GM18909 (cell line): Measurements from ENCODE around the gene EXD3.
A peak's percentile ranks its signal among the peaks of the same experiment; 100 is the strongest.
"Not testable (repeated sequence)": the region's sequence is repeated elsewhere in the genome, so short reads cannot be mapped to it uniquely, and the experiment has no call there.

Experiments
- ATAC-seq: cut with Tn5 transposase; IDR thresholded peaks from one replicate; pipeline ENCODE4 v1.9.1; 2021; ENCODE audit warnings: mild to moderate bottlenecking; ENCODE audit not compliant: unreplicated experiment, poor library complexity

EXD3 gene

GRCh38 chr9:137352511-137353222, 70.3 kb downstream of the EXD3 start:
- no peak for ATAC-seq

- no peak for ATAC-seq
These were observed 71.0 kb downstream of the EXD3 start for GRCh38 chr9:137351781-137352501.

- no peak for ATAC-seq
These were observed 72.0 kb downstream of the EXD3 start for GRCh38 chr9:137350696-137351584.

- no peak for ATAC-seq
These were observed 73.4 kb downstream of the EXD3 start for GRCh38 chr9:137349471-137350033.

- no peak for ATAC-seq
These were observed 74.0 kb downstream of the EXD3 start for GRCh38 chr9:137348769-137349470.

- no peak for ATAC-seq
These were observed 75.0 kb downstream of the EXD3 start for GRCh38 chr9:137347928-137348327.

GRCh38 chr9:137342482-137342881, 80.5 kb downstream of the EXD3 start:
- no peak for ATAC-seq

- no peak for ATAC-seq
These were observed 81.7 kb downstream of the EXD3 start for GRCh38 chr9:137341227-137341626.

GRCh38 chr9:137339908-137340462, 83.0 kb downstream of the EXD3 start:
- not testable (repeated sequence) for ATAC-seq

- no peak for ATAC-seq
These were observed 83.7 kb downstream of the EXD3 start for GRCh38 chr9:137339045-137339907.

GRCh38 chr9:137336735-137337134, 86.2 kb downstream of the EXD3 start:
- no peak for ATAC-seq

GRCh38 chr9:137333016-137333671, 89.8 kb downstream of the EXD3 start:
- no peak for ATAC-seq

- ATAC-seq, result no peak
These were observed 91.0 kb downstream of the EXD3 start for GRCh38 chr9:137331929-137332328.

- no peak for ATAC-seq
These were observed 92.3 kb downstream of the EXD3 start for GRCh38 chr9:137330689-137331088.

GRCh38 chr9:137329590-137329989, 93.4 kb downstream of the EXD3 start:
- not testable (repeated sequence) for ATAC-seq

- ATAC-seq, result not testable (repeated sequence)
These were observed 95.1 kb downstream of the EXD3 start for GRCh38 chr9:137327641-137328550.

GRCh38 chr9:137326445-137327065, 96.4 kb downstream of the EXD3 start:
- peak; percentile 54 for ATAC-seq
